ENCODE measurements around the gene SPACA7. TPM values are rescaled to one million over a fixed set of nuclear protein-coding genes. Genes with fewer than 3 reads are reported as not detected.

Gene SPACA7
- total and polyA plus RNA-seq, 9 of the 15 experiments (the other 6 are each of a cell fraction or from before 2014, with no cell fraction given), result not detected

- WGBS (ENCODE audit: insufficient coverage, low coverage, missing lambda C conversion rate), result 5% methylated on average over 7 of the region's 19 CpGs
- DNase-seq (ENCODE audit: extremely low read depth in 1 of 4, low spot score in 3 of 4) (no peak), ATAC-seq (no peak), FAIRE-seq (no peak)
- Histone ChIP-seq H3K36me3 (ENCODE audit: control insufficient read depth, insufficient read depth, low read length) (no peaks in the 10 kb centered on the region), H3K79me2 (ENCODE audit: control insufficient read depth, insufficient read depth, low read length) (no peaks in the 10 kb centered on the region), H4K20me1 (replicated peaks; ENCODE audit: control insufficient read depth, insufficient read depth, low read length) (no peaks in the 10 kb centered on the region), H3K27ac (ENCODE audit: extremely low read depth, low read depth, low read length) (no peak overlapping the region), H3K27me3 (ENCODE audit: control insufficient read depth in 2 of 2, insufficient read depth in 2 of 2, low read length in 2 of 2) (peaks cover 8 to 49% of the 10 kb centered on the region in 2 experiments; a peak in 4 of 5 replicates), H3K9me1 (ENCODE audit: control insufficient read depth, insufficient read depth, low read length) (no peaks in the 10 kb centered on the region), H3K4me1 (replicated peaks in 1 of 2; ENCODE audit: control insufficient read depth in 2 of 2, insufficient read depth in 2 of 2, low read length in 2 of 2) (peaks cover 0 to 4% of the 10 kb centered on the region in 2 experiments; a peak in 1 of 5 replicates), H3K4me3 (no peak overlapping the region), H3K9me3 (replicated peaks; ENCODE audit: control insufficient read depth, insufficient read depth, low read depth, low read length) (no peaks in the 10 kb centered on the region), H3K9ac (ENCODE audit: insufficient read depth in 1 of 2, low read depth in 2 of 2, low read length in 2 of 2) (no peak overlapping the region), H3K4me2 (ENCODE audit: insufficient read depth, low read length) (no peak overlapping the region), H2AFZ (ENCODE audit: low read depth, low read length) (no peak overlapping the region)
- CTCF ChIA-PET (ENCODE audit: low intra/inter-chr PET ratio), result no interaction called here
- POLR2A ChIA-PET, result interaction anchor here (1.1 kb wide), 1 partner anchor 13 kb away, joined by 3 read pairs; no protein-coding TSS in a partner anchor
- intact Hi-C loops (cut with micrococcal nuclease) (no loop called here), in situ Hi-C loops (cut with MboI) (no loop called here)
- BruUV-seq (replicated peaks), result no TSS peak
- no peak for TF ChIP-seq TEAD4 (IDR thresholded peaks at IDR 0.05; ENCODE audit: low read length)
- TF ChIP-seq TEAD4 (CRISPR knock-in tag; IDR thresholded peaks at IDR 0.05; ENCODE audit: borderline replicate concordance), result no peak
- TF ChIP-seq ZNF586 (CRISPR knock-in tag; conservative IDR thresholded peaks at IDR 0.05), result no peak
- TF ChIP-seq ZBTB33 (CRISPR knock-in tag; IDR thresholded peaks at IDR 0.05), result no peak
- no peak for TF ChIP-seq HNRNPL (IDR thresholded peaks at IDR 0.05; ENCODE audit: low read depth, low read length)
- no peak for TF ChIP-seq FOXP1 (CRISPR knock-in tag; IDR thresholded peaks at IDR 0.05)
- no peak for TF ChIP-seq USF1 (CRISPR knock-in tag; IDR thresholded peaks at IDR 0.05)
- no peak for TF ChIP-seq ARID2 (IDR thresholded peaks at IDR 0.05)
- TF ChIP-seq SREBF2 (CRISPR knock-in tag; IDR thresholded peaks at IDR 0.05), result no peak
- no peak for TF ChIP-seq SIN3A (IDR thresholded peaks at IDR 0.05; ENCODE audit: borderline replicate concordance in 2 of 2, control insufficient read depth in 1 of 2, low read depth in 2 of 2, low read length in 2 of 2)
Measured at GRCh38 chr13:112467236-112467635, 91.1 kb downstream of the SPACA7 start.

Data from K562 (cell line).